ENCODE results near the gene PACSIN2.

PACSIN2 gene

DNA sequence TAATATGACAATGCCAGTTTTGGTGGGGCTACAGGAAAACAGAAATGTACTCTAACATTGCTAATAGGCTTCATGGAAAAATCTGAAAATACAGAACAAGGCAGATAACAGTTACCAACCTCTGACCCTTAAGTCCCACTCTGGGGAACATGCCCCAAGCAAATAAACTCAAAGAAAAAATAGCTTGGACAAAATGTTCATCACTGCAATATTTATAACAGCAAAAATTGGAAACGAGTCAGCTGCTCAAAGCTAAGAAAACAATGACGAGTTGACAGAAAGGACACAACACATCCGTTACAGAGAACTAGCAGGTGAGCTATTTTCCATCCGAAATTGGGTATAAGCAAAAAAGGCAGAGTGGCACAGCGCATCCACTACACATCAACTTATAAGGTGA lies 70.5 kb downstream of the PACSIN2 start:
- POLR2A ChIA-PET, result no interaction called here
- Histone ChIP-seq H3K36me3 (ENCODE audit: control insufficient read depth in 4 of 4, insufficient read depth in 4 of 4, low read length in 3 of 4) (peaks cover 0 to 11% (median 5%) of the 10 kb centered on the region in 4 experiments), H3K4me1 (ENCODE audit: control extremely low read depth in 1 of 4, control insufficient read depth in 4 of 4, insufficient read depth in 4 of 4, low read length in 3 of 4) (peaks cover 7 to 54% (median 25%) of the 10 kb centered on the region in 4 experiments), H3K4me3 (ENCODE audit: control insufficient read depth in 1 of 7, extremely low read depth in 1 of 7, insufficient read depth in 4 of 7, low read depth in 2 of 7, low read length in 6 of 7) (no peak overlapping the region), H3K9me3 (ENCODE audit: control extremely low read depth in 1 of 5, control insufficient read depth in 4 of 5, insufficient read depth in 2 of 5, low read depth in 1 of 5, low read length in 4 of 5) (no peaks in the 10 kb centered on the region), H3K27ac (ENCODE audit: insufficient read depth in 1 of 2, low read depth in 1 of 2, low read length in 2 of 2, poor library complexity in 1 of 2, severe bottlenecking in 2 of 2) (no peak overlapping the region), H3K27me3 (replicated peaks in 2 of 5; ENCODE audit: control insufficient read depth in 4 of 5, insufficient read depth in 5 of 5, low read length in 4 of 5) (no peaks in the 10 kb centered on the region)
- no peak for DNase-seq
- 100% methylated on average over 4 of the region's 5 CpGs for WGBS (ENCODE audit: insufficient coverage)
- CTCF ChIA-PET, result interaction anchor here (0.9 to 1.7 kb wide), 5 partner anchors 9 to 89 kb away, joined by 3 to 5 read pairs (median 3); no protein-coding TSS in a partner anchor

DNA sequence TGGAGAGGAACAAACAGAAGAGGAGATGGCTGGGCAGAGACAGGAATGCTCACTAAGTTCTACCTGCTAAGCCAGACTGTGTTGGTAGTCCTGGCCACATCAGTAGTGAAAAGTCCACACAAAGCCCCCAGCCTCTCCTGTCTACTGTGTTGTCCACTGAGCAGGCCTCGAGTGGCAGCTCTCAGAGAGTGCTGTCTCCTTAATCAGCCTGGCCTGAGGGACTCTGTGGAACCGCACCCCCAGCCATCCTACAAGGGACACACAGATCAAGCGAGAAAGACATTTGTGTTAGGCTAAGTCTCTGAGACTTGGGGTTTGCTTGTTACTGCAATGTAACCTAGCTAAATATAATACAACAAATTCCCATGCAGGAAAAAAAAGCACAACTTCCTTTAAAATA lies 71.0 kb downstream of the PACSIN2 start:
- ChIA-PET POLR2A (no interaction called here), CTCF (interaction anchor here (0.9 to 1.6 kb wide), 4 partner anchors 9 to 73 kb away, joined by 3 to 5 read pairs (median 4); no protein-coding TSS in a partner anchor)
- WGBS (ENCODE audit: insufficient coverage), result 100% methylated on average over 1 of the region's 3 CpGs
- peaks cover 0 to 11% (median 5%) of the 10 kb centered on the region in 4 experiments for H3K36me3 ChIP-seq (ENCODE audit: control insufficient read depth in 4 of 4, insufficient read depth in 4 of 4, low read length in 3 of 4)
- no peaks in the 10 kb centered on the region for H3K27me3 ChIP-seq (replicated peaks in 2 of 5; ENCODE audit: control insufficient read depth in 4 of 5, insufficient read depth in 5 of 5, low read length in 4 of 5)
- H3K9me3 ChIP-seq (ENCODE audit: control extremely low read depth in 1 of 5, control insufficient read depth in 4 of 5, insufficient read depth in 2 of 5, low read depth in 1 of 5, low read length in 4 of 5), result no peaks in the 10 kb centered on the region
- H3K4me3 ChIP-seq (ENCODE audit: control insufficient read depth in 1 of 7, extremely low read depth in 1 of 7, insufficient read depth in 4 of 7, low read depth in 2 of 7, low read length in 6 of 7), result no peak overlapping the region
- DNase-seq, result no peak
- peaks cover 7 to 52% (median 26%) of the 10 kb centered on the region in 4 experiments for H3K4me1 ChIP-seq (ENCODE audit: control extremely low read depth in 1 of 4, control insufficient read depth in 4 of 4, insufficient read depth in 4 of 4, low read length in 3 of 4)
- H3K27ac ChIP-seq (ENCODE audit: insufficient read depth in 1 of 2, low read depth in 1 of 2, low read length in 2 of 2, poor library complexity in 1 of 2, severe bottlenecking in 2 of 2), result no peak overlapping the region

DNA sequence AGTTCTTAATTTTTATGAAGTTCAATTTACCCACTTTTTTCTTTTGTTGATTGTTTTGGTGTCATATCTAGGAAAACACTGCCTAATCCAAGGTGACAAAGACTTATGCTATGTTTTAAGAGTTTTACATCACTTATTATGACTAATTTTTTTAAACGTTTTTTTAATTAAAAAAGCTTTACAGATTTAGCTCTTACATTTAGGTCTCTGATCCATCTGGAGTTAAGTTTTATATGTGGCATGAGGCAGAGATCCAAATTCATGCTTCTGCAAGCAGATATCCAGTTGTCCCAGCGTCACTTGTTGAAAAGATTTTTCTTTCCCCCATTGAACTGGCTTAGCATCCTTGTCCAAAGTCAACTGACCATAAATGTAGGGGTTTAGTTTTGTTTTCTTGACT lies 72.6 kb downstream of the PACSIN2 start:
- no peaks in the 10 kb centered on the region for H3K9me3 ChIP-seq (ENCODE audit: control extremely low read depth in 1 of 5, control insufficient read depth in 4 of 5, insufficient read depth in 2 of 5, low read depth in 1 of 5, low read length in 4 of 5)
- no CpG with 5 or more reads among the region's 2 CpGs for WGBS (ENCODE audit: insufficient coverage)

DNA sequence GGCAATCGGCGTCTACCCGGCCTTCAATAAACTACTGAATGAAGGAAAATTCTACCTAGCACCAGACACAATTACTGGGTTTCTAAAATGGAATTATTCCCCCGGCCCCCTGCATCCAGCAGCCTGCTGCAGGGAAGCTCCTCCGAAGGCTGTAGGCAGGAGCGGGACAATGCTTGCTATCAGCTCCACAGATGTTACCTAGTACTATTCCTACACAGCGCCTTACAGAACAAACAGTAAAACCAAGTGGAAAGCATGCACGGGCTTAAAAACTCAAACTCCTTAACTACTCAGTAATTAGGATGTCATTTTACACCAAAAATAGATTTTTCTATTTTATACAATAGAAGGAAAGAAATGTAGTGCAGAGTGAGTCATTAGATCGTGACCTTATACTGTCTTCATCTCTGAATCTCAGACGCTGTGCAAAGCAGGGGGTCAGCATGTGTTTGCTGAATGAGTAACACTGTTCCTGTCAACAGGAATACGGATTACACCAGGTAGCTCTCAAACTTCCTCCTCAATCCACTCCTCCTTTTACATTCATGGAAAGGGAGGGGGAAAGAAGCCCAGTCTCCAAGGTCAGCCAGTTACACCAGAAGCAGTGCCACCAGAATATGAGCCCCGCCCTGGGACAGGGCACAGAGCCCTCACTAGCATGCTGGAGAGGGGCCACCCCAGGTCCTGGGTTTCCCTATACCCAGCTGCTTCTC lies 74.9 kb downstream of the PACSIN2 start:
- POLR2A ChIA-PET, result no interaction called here
- Histone ChIP-seq H3K36me3 (ENCODE audit: control insufficient read depth in 4 of 4, insufficient read depth in 4 of 4, low read length in 3 of 4) (peaks cover 0 to 6% (median 3%) of the 10 kb centered on the region in 4 experiments), H3K27me3 (replicated peaks in 2 of 5; ENCODE audit: control insufficient read depth in 4 of 5, insufficient read depth in 5 of 5, low read length in 4 of 5) (no peaks in the 10 kb centered on the region), H3K9me3 (ENCODE audit: control extremely low read depth in 1 of 5, control insufficient read depth in 4 of 5, insufficient read depth in 2 of 5, low read depth in 1 of 5, low read length in 4 of 5) (no peaks in the 10 kb centered on the region), H3K27ac (ENCODE audit: insufficient read depth in 1 of 2, low read depth in 1 of 2, low read length in 2 of 2, poor library complexity in 1 of 2, severe bottlenecking in 2 of 2) (no peak overlapping the region), H3K4me3 (ENCODE audit: control insufficient read depth in 1 of 7, extremely low read depth in 1 of 7, insufficient read depth in 4 of 7, low read depth in 2 of 7, low read length in 6 of 7) (no peak overlapping the region), H3K4me1 (ENCODE audit: control extremely low read depth in 1 of 4, control insufficient read depth in 4 of 4, insufficient read depth in 4 of 4, low read length in 3 of 4) (peaks cover 4 to 46% (median 28%) of the 10 kb centered on the region in 4 experiments)
- WGBS (ENCODE audit: insufficient coverage), result 89% methylated on average over 7 of the region's 12 CpGs
- CTCF ChIA-PET, result interaction anchor here (0.6 to 1.2 kb wide), 3 partner anchors 10 to 38 kb away, joined by 3 to 4 read pairs (median 3); no protein-coding TSS in a partner anchor
- no peak for DNase-seq

More for the DNA sequence above, 72.6 kb downstream of the PACSIN2 start:
- no peak for DNase-seq
- Histone ChIP-seq H3K4me3 (ENCODE audit: control insufficient read depth in 1 of 7, extremely low read depth in 1 of 7, insufficient read depth in 4 of 7, low read depth in 2 of 7, low read length in 6 of 7) (no peak overlapping the region), H3K27ac (ENCODE audit: insufficient read depth in 1 of 2, low read depth in 1 of 2, low read length in 2 of 2, poor library complexity in 1 of 2, severe bottlenecking in 2 of 2) (no peak overlapping the region), H3K4me1 (ENCODE audit: control extremely low read depth in 1 of 4, control insufficient read depth in 4 of 4, insufficient read depth in 4 of 4, low read length in 3 of 4) (peaks cover 7 to 49% (median 35%) of the 10 kb centered on the region in 4 experiments), H3K27me3 (replicated peaks in 2 of 5; ENCODE audit: control insufficient read depth in 4 of 5, insufficient read depth in 5 of 5, low read length in 4 of 5) (no peaks in the 10 kb centered on the region), H3K36me3 (ENCODE audit: control insufficient read depth in 4 of 4, insufficient read depth in 4 of 4, low read length in 3 of 4) (peaks cover 0 to 11% (median 5%) of the 10 kb centered on the region in 4 experiments)
- ChIA-PET CTCF (no interaction called here), POLR2A (no interaction called here)

DNA sequence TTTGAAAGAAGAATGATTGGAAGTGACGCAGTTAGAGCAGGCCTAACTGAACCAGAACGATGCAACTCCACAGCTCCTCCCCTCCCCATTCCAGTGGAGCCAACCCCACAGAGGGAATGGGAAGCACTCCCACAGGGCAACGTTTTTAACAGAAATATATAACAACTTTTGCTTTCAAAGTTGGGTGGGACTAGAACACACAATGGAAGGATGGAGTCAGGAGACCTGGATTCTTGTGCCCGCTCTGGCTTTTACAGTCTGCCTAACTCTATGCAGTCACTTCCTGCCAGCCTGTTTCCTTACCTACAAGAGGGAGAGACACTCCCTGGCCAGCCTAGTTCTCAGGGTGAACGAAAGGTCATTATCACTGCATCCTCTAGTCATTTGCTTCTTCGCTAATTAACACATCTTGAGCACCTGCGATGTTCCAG lies 75.5 kb downstream of the PACSIN2 start:
- ChIA-PET CTCF (interaction anchor here (0.6 to 2.1 kb wide), 5 partner anchors 11 to 94 kb away, joined by 3 to 9 read pairs (median 3); no protein-coding TSS in a partner anchor), POLR2A (no interaction called here)
- Histone ChIP-seq H3K9me3 (ENCODE audit: control extremely low read depth in 1 of 5, control insufficient read depth in 4 of 5, insufficient read depth in 2 of 5, low read depth in 1 of 5, low read length in 4 of 5) (no peaks in the 10 kb centered on the region), H3K27ac (ENCODE audit: insufficient read depth in 1 of 2, low read depth in 1 of 2, low read length in 2 of 2, poor library complexity in 1 of 2, severe bottlenecking in 2 of 2) (no peak overlapping the region), H3K4me1 (ENCODE audit: control extremely low read depth in 1 of 4, control insufficient read depth in 4 of 4, insufficient read depth in 4 of 4, low read length in 3 of 4) (peaks cover 4 to 49% (median 31%) of the 10 kb centered on the region in 4 experiments), H3K4me3 (ENCODE audit: control insufficient read depth in 1 of 7, extremely low read depth in 1 of 7, insufficient read depth in 4 of 7, low read depth in 2 of 7, low read length in 6 of 7) (no peak overlapping the region), H3K27me3 (replicated peaks in 2 of 5; ENCODE audit: control insufficient read depth in 4 of 5, insufficient read depth in 5 of 5, low read length in 4 of 5) (no peaks in the 10 kb centered on the region), H3K36me3 (ENCODE audit: control insufficient read depth in 4 of 4, insufficient read depth in 4 of 4, low read length in 3 of 4) (peaks cover 0 to 6% (median 3%) of the 10 kb centered on the region in 4 experiments)
- no peak for DNase-seq
- 74% methylated on average over 4 of the region's 7 CpGs for WGBS (ENCODE audit: insufficient coverage)

DNA sequence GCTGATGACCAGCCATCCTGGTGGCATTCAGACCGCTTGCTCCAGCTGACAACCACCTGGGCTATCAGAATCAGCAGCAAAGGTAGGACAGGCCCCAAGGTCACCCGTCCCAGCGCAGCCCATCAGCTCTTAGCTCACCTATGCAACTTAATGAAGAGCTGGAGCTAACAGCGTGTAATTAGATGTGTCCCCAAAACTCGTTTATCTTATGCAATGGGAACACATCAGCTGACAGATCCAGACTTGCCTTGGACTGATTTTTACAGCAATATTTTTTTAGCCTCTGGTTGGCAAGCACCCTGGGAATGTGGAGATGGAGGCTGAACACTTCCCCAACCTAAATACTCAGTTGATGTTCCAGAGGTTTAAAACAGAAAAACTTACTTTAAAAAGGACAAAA lies 76.0 kb downstream of the PACSIN2 start:
- Histone ChIP-seq H3K4me3 (ENCODE audit: control insufficient read depth in 1 of 7, extremely low read depth in 1 of 7, insufficient read depth in 4 of 7, low read depth in 2 of 7, low read length in 6 of 7) (no peak overlapping the region), H3K36me3 (ENCODE audit: control insufficient read depth in 4 of 4, insufficient read depth in 4 of 4, low read length in 3 of 4) (peaks cover 0 to 6% (median 3%) of the 10 kb centered on the region in 4 experiments), H3K4me1 (ENCODE audit: control extremely low read depth in 1 of 4, control insufficient read depth in 4 of 4, insufficient read depth in 4 of 4, low read length in 3 of 4) (peaks cover 6 to 54% (median 36%) of the 10 kb centered on the region in 4 experiments), H3K27me3 (replicated peaks in 2 of 5; ENCODE audit: control insufficient read depth in 4 of 5, insufficient read depth in 5 of 5, low read length in 4 of 5) (no peaks in the 10 kb centered on the region), H3K27ac (ENCODE audit: insufficient read depth in 1 of 2, low read depth in 1 of 2, low read length in 2 of 2, poor library complexity in 1 of 2, severe bottlenecking in 2 of 2) (no peak overlapping the region), H3K9me3 (ENCODE audit: control extremely low read depth in 1 of 5, control insufficient read depth in 4 of 5, insufficient read depth in 2 of 5, low read depth in 1 of 5, low read length in 4 of 5) (no peaks in the 10 kb centered on the region)
- 97% methylated on average over 4 of the region's 5 CpGs for WGBS (ENCODE audit: insufficient coverage)
- DNase-seq, result no peak
- POLR2A ChIA-PET, result no interaction called here
- CTCF ChIA-PET, result interaction anchor here (1.1 to 2.1 kb wide), 3 partner anchors 12 to 95 kb away, joined by 3 to 9 read pairs (median 3); no protein-coding TSS in a partner anchor

DNA sequence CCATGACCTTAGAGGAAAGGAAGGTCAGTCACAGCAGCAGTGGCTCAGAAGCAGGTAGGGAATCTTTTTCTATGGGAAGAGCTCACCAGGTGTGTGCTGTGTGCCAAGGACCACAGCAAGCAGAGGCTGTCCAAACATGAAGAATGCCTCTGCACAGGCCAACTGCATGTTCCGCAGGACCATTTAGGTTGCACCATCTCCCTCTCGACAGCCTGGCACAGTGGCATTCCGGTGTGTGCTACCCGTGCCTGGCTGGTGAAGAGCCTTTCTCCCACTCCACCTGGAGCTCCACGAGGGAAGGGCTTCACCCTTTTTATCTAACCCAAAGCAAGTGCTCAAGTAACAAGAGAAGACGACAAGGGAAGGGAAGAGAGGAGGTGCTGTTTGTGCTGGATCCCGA lies 76.5 kb downstream of the PACSIN2 start:
- Histone ChIP-seq H3K4me3 (ENCODE audit: control insufficient read depth in 1 of 7, extremely low read depth in 1 of 7, insufficient read depth in 4 of 7, low read depth in 2 of 7, low read length in 6 of 7) (no peak overlapping the region), H3K36me3 (ENCODE audit: control insufficient read depth in 4 of 4, insufficient read depth in 4 of 4, low read length in 3 of 4) (peaks cover 0 to 6% (median 1%) of the 10 kb centered on the region in 4 experiments), H3K27ac (ENCODE audit: insufficient read depth in 1 of 2, low read depth in 1 of 2, low read length in 2 of 2, poor library complexity in 1 of 2, severe bottlenecking in 2 of 2) (no peak overlapping the region), H3K9me3 (ENCODE audit: control extremely low read depth in 1 of 5, control insufficient read depth in 4 of 5, insufficient read depth in 2 of 5, low read depth in 1 of 5, low read length in 4 of 5) (no peaks in the 10 kb centered on the region), H3K4me1 (ENCODE audit: control extremely low read depth in 1 of 4, control insufficient read depth in 4 of 4, insufficient read depth in 4 of 4, low read length in 3 of 4) (peaks cover 8 to 59% (median 41%) of the 10 kb centered on the region in 4 experiments), H3K27me3 (replicated peaks in 2 of 5; ENCODE audit: control insufficient read depth in 4 of 5, insufficient read depth in 5 of 5, low read length in 4 of 5) (no peaks in the 10 kb centered on the region)
- WGBS (ENCODE audit: insufficient coverage), result 96% methylated on average over 4 of the region's 7 CpGs
- no peak for DNase-seq
- CTCF ChIA-PET, result interaction anchor here (1.1 to 2.1 kb wide), 3 partner anchors 12 to 95 kb away, joined by 3 to 9 read pairs (median 3); no protein-coding TSS in a partner anchor
- POLR2A ChIA-PET, result no interaction called here

All from common myeloid progenitor, CD34-positive (primary cell).